ENCODE data around the gene TIE1.

TIE1 gene

DNA sequence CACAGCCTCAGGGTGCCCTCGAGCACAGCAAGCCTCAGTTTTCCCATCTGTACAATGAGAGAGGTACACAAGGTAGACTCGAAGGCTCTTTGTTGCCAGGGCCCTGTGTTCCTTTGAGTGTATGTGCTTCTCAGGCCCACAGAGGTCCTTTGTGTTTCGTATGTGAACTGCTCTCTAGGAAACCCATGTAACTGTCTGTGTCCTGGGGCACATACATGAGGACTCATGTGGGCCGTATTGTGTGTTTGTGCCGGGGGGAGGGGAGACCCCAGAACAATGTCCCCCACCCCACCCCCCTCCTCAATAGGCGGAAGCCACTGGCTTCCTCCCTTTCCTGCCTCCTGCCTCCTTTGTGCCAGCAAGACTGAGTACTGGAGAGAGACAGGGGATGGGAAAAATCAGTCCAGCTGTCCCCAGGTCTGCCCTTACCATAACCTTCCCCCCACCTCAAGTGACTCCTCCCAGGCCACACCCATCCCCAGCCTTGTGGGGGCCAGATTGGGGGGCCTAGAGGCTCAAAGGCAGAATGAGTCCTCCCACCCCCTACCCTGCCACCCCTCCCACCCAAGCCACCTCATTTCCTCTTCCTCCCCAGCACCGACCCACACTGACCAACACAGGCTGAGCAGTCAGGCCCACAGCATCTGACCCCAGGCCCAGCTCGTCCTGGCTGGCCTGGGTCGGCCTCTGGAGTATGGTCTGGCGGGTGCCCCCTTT is at the start of gene TIE1:
TSS of gene TIE1 (plus strand) at position 605 of the 717 bp plus-strand sequence. CDS start at position 695, 90 bp downstream.
- Histone ChIP-seq H3K4me3 (ENCODE audit: low read length in 2 of 2) (peak within 1 kb of the TSS in 1 of 2 donors; percentile 17), H3K9ac (ENCODE audit: low read depth in 1 of 2, low read length in 2 of 2) (peak within 1 kb of the TSS in 1 of 2 donors; percentile 34), H3K27me3 (ENCODE audit: control insufficient read depth in 2 of 2, insufficient read depth in 2 of 2, low read length in 2 of 2) (no peaks in the 10 kb centered on the region), H3K27ac (ENCODE audit: low read depth in 2 of 2, low read length in 2 of 2) (peak within 1 kb of the TSS; percentile 73 to 83), H3K4me1 (ENCODE audit: control insufficient read depth in 2 of 2, insufficient read depth in 2 of 2, low read length in 2 of 2) (peaks cover 29 to 33% of the 10 kb centered on the region in 2 donors), H3K36me3 (ENCODE audit: control insufficient read depth in 2 of 2, insufficient read depth in 2 of 2, low read length in 2 of 2) (no peaks in the 10 kb centered on the region), H3K9me3 (ENCODE audit: control insufficient read depth in 2 of 2, low read length in 2 of 2) (no peaks in the 10 kb centered on the region)

- Histone ChIP-seq H3K36me3 (ENCODE audit: control insufficient read depth in 2 of 2, insufficient read depth in 2 of 2, low read length in 2 of 2) (no peaks in the 10 kb centered on the region), H3K4me1 (ENCODE audit: control insufficient read depth in 2 of 2, insufficient read depth in 2 of 2, low read length in 2 of 2) (peaks cover 4 to 8% of the 10 kb centered on the region in 2 donors), H3K9me3 (ENCODE audit: control insufficient read depth in 2 of 2, low read length in 2 of 2) (no peaks in the 10 kb centered on the region), H3K4me3 (ENCODE audit: low read length in 2 of 2) (no peak overlapping the region), H3K9ac (ENCODE audit: low read depth in 1 of 2, low read length in 2 of 2) (no peak overlapping the region), H3K27ac (ENCODE audit: low read depth in 2 of 2, low read length in 2 of 2) (no peak overlapping the region), H3K27me3 (ENCODE audit: control insufficient read depth in 2 of 2, insufficient read depth in 2 of 2, low read length in 2 of 2) (no peaks in the 10 kb centered on the region)
Observed at GRCh38 chr1:43251024-43251423, 49.8 kb upstream of the TIE1 start.

DNA sequence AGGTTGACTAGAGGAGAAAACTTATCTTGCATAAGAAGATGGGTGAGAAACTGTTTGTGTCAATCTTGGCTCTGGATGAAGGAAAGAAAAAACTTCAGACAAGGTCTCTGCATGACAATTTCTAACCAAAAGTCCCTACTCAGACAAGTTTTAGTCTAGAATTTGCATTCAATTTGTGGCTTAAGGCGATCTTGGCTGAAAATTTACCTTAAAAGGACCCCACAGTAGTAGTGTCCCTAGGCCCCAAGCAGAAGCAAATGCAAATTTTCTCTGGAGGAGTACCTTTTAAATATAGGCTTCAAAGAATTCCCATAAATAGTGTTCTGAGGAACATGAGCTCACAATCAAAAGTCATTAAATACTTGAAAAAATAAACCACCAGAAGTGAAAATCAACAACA is 48.6 kb upstream of the TIE1 start:
- H3K9ac ChIP-seq (ENCODE audit: low read depth in 1 of 2, low read length in 2 of 2), result no peak overlapping the region
- no peaks in the 10 kb centered on the region for H3K9me3 ChIP-seq (ENCODE audit: control insufficient read depth in 2 of 2, low read length in 2 of 2)
- H3K27me3 ChIP-seq (ENCODE audit: control insufficient read depth in 2 of 2, insufficient read depth in 2 of 2, low read length in 2 of 2), result no peaks in the 10 kb centered on the region
- no peaks in the 10 kb centered on the region for H3K36me3 ChIP-seq (ENCODE audit: control insufficient read depth in 2 of 2, insufficient read depth in 2 of 2, low read length in 2 of 2)
- no peak overlapping the region for H3K4me3 ChIP-seq (ENCODE audit: low read length in 2 of 2)
- H3K4me1 ChIP-seq (ENCODE audit: control insufficient read depth in 2 of 2, insufficient read depth in 2 of 2, low read length in 2 of 2), result peaks cover 16 to 18% of the 10 kb centered on the region in 2 donors
- H3K27ac ChIP-seq (ENCODE audit: low read depth in 2 of 2, low read length in 2 of 2), result no peak overlapping the region

- Histone ChIP-seq H3K9ac (ENCODE audit: low read depth in 1 of 2, low read length in 2 of 2) (no peak overlapping the region), H3K9me3 (ENCODE audit: control insufficient read depth in 2 of 2, low read length in 2 of 2) (no peaks in the 10 kb centered on the region), H3K27ac (ENCODE audit: low read depth in 2 of 2, low read length in 2 of 2) (no peak overlapping the region)
Observed at GRCh38 chr1:43253173-43253572, 47.6 kb upstream of the TIE1 start.

DNA sequence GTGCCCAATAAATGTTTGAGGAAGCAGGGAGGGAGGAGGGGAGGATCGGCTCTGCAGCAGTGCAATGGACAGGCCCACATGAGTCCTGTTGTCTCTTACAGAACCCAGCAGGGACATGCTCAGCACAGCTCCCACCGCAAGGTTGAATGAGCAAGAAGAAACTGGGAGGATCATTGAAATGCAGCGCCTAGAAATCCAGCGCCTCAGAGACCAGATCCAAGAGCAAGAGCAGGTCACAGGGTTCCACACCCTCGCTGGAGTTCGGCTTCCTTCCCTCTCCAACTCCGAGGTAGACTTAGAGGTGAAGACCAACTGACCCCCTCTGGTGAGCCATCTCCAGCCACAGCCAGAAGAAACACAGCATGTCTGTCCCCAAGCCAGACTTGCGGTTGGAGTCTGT is 46.9 kb upstream of the TIE1 start:
- H3K27me3 ChIP-seq (ENCODE audit: control insufficient read depth in 2 of 2, insufficient read depth in 2 of 2, low read length in 2 of 2), result no peaks in the 10 kb centered on the region
- H3K9ac ChIP-seq (ENCODE audit: low read depth in 1 of 2, low read length in 2 of 2), result no peak overlapping the region
- H3K9me3 ChIP-seq (ENCODE audit: control insufficient read depth in 2 of 2, low read length in 2 of 2), result no peaks in the 10 kb centered on the region
- peaks cover 20 to 21% of the 10 kb centered on the region in 2 donors for H3K4me1 ChIP-seq (ENCODE audit: control insufficient read depth in 2 of 2, insufficient read depth in 2 of 2, low read length in 2 of 2)
- H3K36me3 ChIP-seq (ENCODE audit: control insufficient read depth in 2 of 2, insufficient read depth in 2 of 2, low read length in 2 of 2), result no peaks in the 10 kb centered on the region
- no peak overlapping the region for H3K4me3 ChIP-seq (ENCODE audit: low read length in 2 of 2)
- no peak overlapping the region for H3K27ac ChIP-seq (ENCODE audit: low read depth in 2 of 2, low read length in 2 of 2)

More at GRCh38 chr1:43253173-43253572, 47.6 kb upstream of the TIE1 start:
- H3K4me1 ChIP-seq (ENCODE audit: control insufficient read depth in 2 of 2, insufficient read depth in 2 of 2, low read length in 2 of 2), result peaks cover 20 to 21% of the 10 kb centered on the region in 2 donors
- H3K4me3 ChIP-seq (ENCODE audit: low read length in 2 of 2), result no peak overlapping the region
- H3K36me3 ChIP-seq (ENCODE audit: control insufficient read depth in 2 of 2, insufficient read depth in 2 of 2, low read length in 2 of 2), result no peaks in the 10 kb centered on the region
- H3K27me3 ChIP-seq (ENCODE audit: control insufficient read depth in 2 of 2, insufficient read depth in 2 of 2, low read length in 2 of 2), result no peaks in the 10 kb centered on the region

- peak overlapping the region; percentile 86 to 88 for H3K27ac ChIP-seq (ENCODE audit: low read depth in 2 of 2, low read length in 2 of 2)
Observed at GRCh38 chr1:43255438-43256210, 45.2 kb upstream of the TIE1 start.

GRCh38 chr1:43256675-43257570 is 43.9 kb upstream of the TIE1 start:
- Histone ChIP-seq H3K27ac (ENCODE audit: low read depth in 2 of 2, low read length in 2 of 2) (peak overlapping the region; percentile 86 to 88), H3K9me3 (ENCODE audit: control insufficient read depth in 2 of 2, low read length in 2 of 2) (no peaks in the 10 kb centered on the region), H3K4me1 (ENCODE audit: control insufficient read depth in 2 of 2, insufficient read depth in 2 of 2, low read length in 2 of 2) (peaks cover 20 to 21% of the 10 kb centered on the region in 2 donors), H3K36me3 (ENCODE audit: control insufficient read depth in 2 of 2, insufficient read depth in 2 of 2, low read length in 2 of 2) (no peaks in the 10 kb centered on the region), H3K4me3 (ENCODE audit: low read length in 2 of 2) (no peak overlapping the region), H3K9ac (ENCODE audit: low read depth in 1 of 2, low read length in 2 of 2) (peak overlapping the region; percentile 26 to 57), H3K27me3 (ENCODE audit: control insufficient read depth in 2 of 2, insufficient read depth in 2 of 2, low read length in 2 of 2) (no peaks in the 10 kb centered on the region)

More at GRCh38 chr1:43255438-43256210, 45.2 kb upstream of the TIE1 start:
- no peaks in the 10 kb centered on the region for H3K27me3 ChIP-seq (ENCODE audit: control insufficient read depth in 2 of 2, insufficient read depth in 2 of 2, low read length in 2 of 2)
- no peaks in the 10 kb centered on the region for H3K36me3 ChIP-seq (ENCODE audit: control insufficient read depth in 2 of 2, insufficient read depth in 2 of 2, low read length in 2 of 2)
- H3K4me1 ChIP-seq (ENCODE audit: control insufficient read depth in 2 of 2, insufficient read depth in 2 of 2, low read length in 2 of 2), result peaks cover 20 to 21% of the 10 kb centered on the region in 2 donors
- H3K4me3 ChIP-seq (ENCODE audit: low read length in 2 of 2), result no peak overlapping the region
- H3K9ac ChIP-seq (ENCODE audit: low read depth in 1 of 2, low read length in 2 of 2), result peak overlapping the region in 1 of 2 donors; percentile 9
- no peaks in the 10 kb centered on the region for H3K9me3 ChIP-seq (ENCODE audit: control insufficient read depth in 2 of 2, low read length in 2 of 2)

DNA sequence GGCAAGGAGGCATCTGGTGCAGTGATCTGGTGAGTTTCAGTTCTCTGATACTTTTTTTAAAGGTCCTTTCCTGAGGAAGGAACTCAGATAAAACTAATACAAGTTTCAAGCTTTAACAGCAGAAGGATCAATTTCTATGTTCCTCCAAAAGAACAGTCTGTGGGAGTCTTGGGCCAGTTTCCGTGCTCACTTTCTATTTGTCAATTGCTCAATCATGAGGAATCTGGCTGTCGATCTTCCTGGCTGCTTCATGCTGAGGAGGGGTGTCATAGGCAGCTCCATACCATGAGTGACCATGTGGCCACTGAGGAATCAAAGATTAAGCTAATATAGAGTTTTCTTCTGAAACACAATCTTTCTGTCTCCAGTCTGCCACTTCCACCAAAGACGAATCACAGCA is 42.4 kb upstream of the TIE1 start:
- Histone ChIP-seq H3K4me1 (ENCODE audit: control insufficient read depth in 2 of 2, insufficient read depth in 2 of 2, low read length in 2 of 2) (peaks cover 20 to 21% of the 10 kb centered on the region in 2 donors), H3K36me3 (ENCODE audit: control insufficient read depth in 2 of 2, insufficient read depth in 2 of 2, low read length in 2 of 2) (no peaks in the 10 kb centered on the region), H3K9ac (ENCODE audit: low read depth in 1 of 2, low read length in 2 of 2) (no peak overlapping the region), H3K27ac (ENCODE audit: low read depth in 2 of 2, low read length in 2 of 2) (no peak overlapping the region), H3K27me3 (ENCODE audit: control insufficient read depth in 2 of 2, insufficient read depth in 2 of 2, low read length in 2 of 2) (no peaks in the 10 kb centered on the region), H3K9me3 (ENCODE audit: control insufficient read depth in 2 of 2, low read length in 2 of 2) (no peaks in the 10 kb centered on the region), H3K4me3 (ENCODE audit: low read length in 2 of 2) (no peak overlapping the region)

GRCh38 chr1:43265431-43265830 is 35.4 kb upstream of the TIE1 start:
- H3K36me3 ChIP-seq (ENCODE audit: control insufficient read depth in 2 of 2, insufficient read depth in 2 of 2, low read length in 2 of 2), result no peaks in the 10 kb centered on the region
- no peaks in the 10 kb centered on the region for H3K9me3 ChIP-seq (ENCODE audit: control insufficient read depth in 2 of 2, low read length in 2 of 2)
- no peak overlapping the region for H3K9ac ChIP-seq (ENCODE audit: low read depth in 1 of 2, low read length in 2 of 2)
- peaks cover 7 to 13% of the 10 kb centered on the region in 2 donors for H3K4me1 ChIP-seq (ENCODE audit: control insufficient read depth in 2 of 2, insufficient read depth in 2 of 2, low read length in 2 of 2)
- peaks cover 0 to 2% of the 10 kb centered on the region in 2 donors for H3K27me3 ChIP-seq (ENCODE audit: control insufficient read depth in 2 of 2, insufficient read depth in 2 of 2, low read length in 2 of 2)
- no peak overlapping the region for H3K4me3 ChIP-seq (ENCODE audit: low read length in 2 of 2)
- no peak overlapping the region for H3K27ac ChIP-seq (ENCODE audit: low read depth in 2 of 2, low read length in 2 of 2)

Data from mucosa of rectum (tissue), 2 donors.